Sigmoid colon (tissue), 7 donors: ENCODE results near the gene OR12D3. TPM values are rescaled to one million over a fixed set of nuclear protein-coding genes. Genes with fewer than 3 reads are reported as not detected.
"Not testable (repeated sequence)": the region's sequence is repeated elsewhere in the genome, so short reads cannot be mapped to it uniquely, and the experiment has no call there.

Experiments
- DNase-seq: peaks from one replicate; pipeline ENCODE4 v3.0.0-alpha.2; 2019
- H3K27ac ChIP-seq, 4 donors: fragments of 200-600 bp; sonication (generic); one replicate each; pipeline ENCODE4 v1.5.1; 2016 to 2019; ENCODE audit warnings: mild to moderate bottlenecking in 1 of 4
- H3K27me3 ChIP-seq, 3 donors: fragments of 200-600 bp; sonication (generic); one replicate each; pipeline ENCODE4 v1.5.1; 2019; ENCODE audit warnings: mild to moderate bottlenecking in 1 of 3
- H3K36me3 ChIP-seq, 4 donors: fragments of 200-600 bp; sonication (generic); one replicate each; pipeline ENCODE4 v1.5.1; 2016 to 2019
- H3K4me1 ChIP-seq, 4 donors: fragments of 200-600 bp; sonication (generic); one replicate each; pipeline ENCODE4 v1.5.1; 2017 to 2019
- H3K4me3 ChIP-seq, 4 donors: fragments of 200-600 bp; sonication (generic); one replicate each; pipeline ENCODE4 v1.5.1; 2017 to 2019; ENCODE audit warnings: mild to moderate bottlenecking in 2 of 4, moderate library complexity in 1 of 4
- H3K9me3 ChIP-seq, 4 donors: fragments of 200-600 bp in 3 of 4; sonication (generic) in 3 of 4; one replicate each; pipeline versions ENCODE4 v1.5.1 to v1.6.1; 2013 to 2019
- CTCF ChIP-seq, 4 experiments: fragments of 450-650 bp in 3 of 4; fragments of 200-600 bp in 1 of 4; IDR thresholded peaks; one replicate each; pipeline ENCODE4 v1.5.1; 2016 to 2019; ENCODE audit warnings: antibody characterized with exemption in 4 of 4, mild to moderate bottlenecking in 3 of 4, moderate library complexity in 2 of 4
- EP300 ChIP-seq, 4 donors: sonication (generic); formaldehyde crosslinking; IDR thresholded peaks; one replicate each; pipeline ENCODE4 v1.6.1; 2017; ENCODE audit warnings: antibody characterized with exemption in 4 of 4
- POLR2A ChIP-seq, 2 donors: fragments of 450-650 bp; IDR thresholded peaks; one replicate each; pipeline ENCODE4 v1.6.1; 2016; ENCODE audit warnings: antibody characterized with exemption in 2 of 2, mild to moderate bottlenecking in 2 of 2, moderate library complexity in 2 of 2
- POLR2AphosphoS5 ChIP-seq, 4 donors: sonication (generic); formaldehyde crosslinking; IDR thresholded peaks; one replicate each; pipeline ENCODE4 v1.6.1; 2017; ENCODE audit warnings: antibody characterized with exemption in 4 of 4
- WGBS, 2 donors: extraction: QIAGEN DNeasy Blood & Tissue Kit; methylation state at CpG; one replicate each; pipeline ENCODE4 v1.1.7; 2013; 5-methylcytosine and 5-hydroxymethylcytosine counted together
- intact Hi-C: fragments of 100-400 bp; cut with DNase I; formaldehyde crosslinking; loops from one replicate; pipeline ENCODE4 v1.15.1; 2023
- polyA plus RNA-seq, 3 donors: library from polyadenylated mRNA; stranded (reverse); fragments of 200-250 nt; gene quantifications; one replicate each; pipeline ENCODE4 v1.2.3, GENCODE V29; 2013
- total RNA-seq, 4 donors: library from RNA; depleted of rRNA; stranded (reverse); fragments of >200 nt; gene quantifications; one replicate each; pipeline ENCODE4 v1.1.0, GENCODE V29; 2016
- donor health status: healthy with polysubstance abuse.
- donor health status: Bipolar disorder and iron deficiency.
- donor health status: healthy.

OR12D3 gene
- total and polyA plus RNA-seq, 7 donors, result not detected

- Histone ChIP-seq H3K36me3 (no peaks in the 10 kb centered on the region), H3K4me3 (no peak within 1 kb of the TSS), H3K4me1 (no peaks in the 10 kb centered on the region), H3K27me3 (no peaks in the 10 kb centered on the region), H3K9me3 (no peaks in the 10 kb centered on the region), H3K27ac (no peak within 1 kb of the TSS)
- TF ChIP-seq EP300 (IDR thresholded peaks at IDR 0.05) (no peak), POLR2A (IDR thresholded peaks at IDR 0.05) (no peak)
- intact Hi-C loops, result no loop called here
- no peak for DNase-seq
- 80 to 87% methylated on average over 3 of the region's 3 CpGs for WGBS, 2 donors
These were observed 6.3 kb downstream of the OR12D3 start, which contains the start of gene OR5V1 for GRCh38 chr6:29368765-29369164. Gene OR5V1, minus strand, starts transcription at chr6:29368865. Its CDS starts 12,670 bp downstream, at chr6:29356195.

GRCh38 chr6:29355603-29356002 is 19.5 kb downstream of the OR12D3 start:
- WGBS, 2 donors, result 45 to 68% methylated on average over 1 of the region's 1 CpG
- H3K4me1 ChIP-seq, result no peaks in the 10 kb centered on the region
- H3K4me3 ChIP-seq, result no peak overlapping the region
- no peak for DNase-seq
- no peak for TF ChIP-seq CTCF (IDR thresholded peaks at IDR 0.05)
- no peak for TF ChIP-seq EP300 (IDR thresholded peaks at IDR 0.05)
- no peak for TF ChIP-seq POLR2A (IDR thresholded peaks at IDR 0.05)
- intact Hi-C loops, result no loop called here
- no peaks in the 10 kb centered on the region for H3K9me3 ChIP-seq
- no peak overlapping the region for H3K27ac ChIP-seq
- no peaks in the 10 kb centered on the region for H3K27me3 ChIP-seq
- no peaks in the 10 kb centered on the region for H3K36me3 ChIP-seq

- intact Hi-C loops, result no loop called here
- DNase-seq, result no peak
These were observed 20.1 kb downstream of the OR12D3 start for GRCh38 chr6:29354980-29355379.

GRCh38 chr6:29349348-29349747 is 25.7 kb downstream of the OR12D3 start:
- intact Hi-C loops, H3K4me3 ChIP-seq, H3K4me1 ChIP-seq, DNase-seq, H3K27ac ChIP-seq, H3K27me3 ChIP-seq, H3K9me3 ChIP-seq, H3K36me3 ChIP-seq: not testable (repeated sequence)
- 95 to 96% methylated on average over 3 of the region's 3 CpGs for WGBS, 2 donors

More at GRCh38 chr6:29354980-29355379, 20.1 kb downstream of the OR12D3 start:
- H3K27me3 ChIP-seq, result no peaks in the 10 kb centered on the region
- no peak overlapping the region for H3K27ac ChIP-seq
- no peak overlapping the region for H3K4me3 ChIP-seq
- H3K36me3 ChIP-seq, result no peaks in the 10 kb centered on the region
- no peaks in the 10 kb centered on the region for H3K4me1 ChIP-seq
- TF ChIP-seq CTCF (IDR thresholded peaks at IDR 0.05) (no peak), EP300 (IDR thresholded peaks at IDR 0.05) (no peak), POLR2A (IDR thresholded peaks at IDR 0.05) (no peak), POLR2AphosphoS5 (IDR thresholded peaks at IDR 0.05) (no peak)
- no peaks in the 10 kb centered on the region for H3K9me3 ChIP-seq

GRCh38 chr6:29345380-29345779 is 29.7 kb downstream of the OR12D3 start:
- Histone ChIP-seq H3K9me3 (peaks cover 0 to 2% (median 0%) of the 10 kb centered on the region in 4 donors), H3K27ac (no peak overlapping the region), H3K4me3 (no peak overlapping the region), H3K27me3 (no peaks in the 10 kb centered on the region), H3K4me1 (no peaks in the 10 kb centered on the region), H3K36me3 (no peaks in the 10 kb centered on the region)
- 65 to 82% methylated on average over 3 of the region's 3 CpGs for WGBS, 2 donors
- no peak for TF ChIP-seq CTCF (IDR thresholded peaks at IDR 0.05)
- TF ChIP-seq EP300 (IDR thresholded peaks at IDR 0.05), result no peak
- no peak for TF ChIP-seq POLR2A (IDR thresholded peaks at IDR 0.05)
- TF ChIP-seq POLR2AphosphoS5 (IDR thresholded peaks at IDR 0.05), result no peak
- intact Hi-C loops, result no loop called here
- DNase-seq, result no peak

GRCh38 chr6:29336269-29336668 is 38.8 kb downstream of the OR12D3 start:
- Histone ChIP-seq H3K27ac (no peak overlapping the region), H3K36me3 (no peaks in the 10 kb centered on the region), H3K4me1 (no peaks in the 10 kb centered on the region), H3K9me3 (no peaks in the 10 kb centered on the region), H3K27me3 (no peaks in the 10 kb centered on the region), H3K4me3 (no peak overlapping the region)
- DNase-seq, result no peak
- TF ChIP-seq EP300 (IDR thresholded peaks at IDR 0.05) (no peak), POLR2AphosphoS5 (IDR thresholded peaks at IDR 0.05) (no peak), CTCF (IDR thresholded peaks at IDR 0.05) (no peak), POLR2A (IDR thresholded peaks at IDR 0.05) (no peak)
- intact Hi-C loops, result no loop called here
- 74 to 75% methylated on average over 2 of the region's 2 CpGs for WGBS, 2 donors
